CD4-positive, alpha-beta T cell treated with Interleukin-4 for 1 hour (primary cell): ENCODE results near the gene ADAMTS1.

Source experiments
- DNase-seq, 2 donors: peaks; one replicate each; pipeline ENCODE4 v3.0.0-alpha.2; 2020 to 2022

Gene ADAMTS1

DNA sequence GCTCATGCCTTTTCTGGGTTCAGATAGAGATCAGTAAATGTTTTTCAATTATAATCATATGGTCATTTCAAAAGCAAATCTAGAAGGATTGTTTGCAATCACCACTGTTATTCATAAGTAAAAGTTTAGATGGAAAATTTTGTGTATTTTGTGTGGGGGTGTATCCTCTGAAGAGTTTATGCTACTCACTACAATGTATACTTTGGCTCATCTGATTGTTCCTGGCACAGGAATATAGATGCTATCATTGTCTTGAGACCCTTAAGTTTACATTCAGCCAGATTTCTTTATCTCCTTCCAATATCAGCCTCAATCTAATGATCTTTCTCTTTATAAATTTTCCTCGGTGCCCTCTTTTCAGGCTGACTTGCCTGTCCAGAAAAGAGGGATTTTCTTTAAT lies 33.0 kb downstream of the ADAMTS1 start:
- DNase-seq: no peak

- DNase-seq: no peak
These were observed 33.7 kb downstream of the ADAMTS1 start for GRCh38 chr21:26811482-26811881.

DNA sequence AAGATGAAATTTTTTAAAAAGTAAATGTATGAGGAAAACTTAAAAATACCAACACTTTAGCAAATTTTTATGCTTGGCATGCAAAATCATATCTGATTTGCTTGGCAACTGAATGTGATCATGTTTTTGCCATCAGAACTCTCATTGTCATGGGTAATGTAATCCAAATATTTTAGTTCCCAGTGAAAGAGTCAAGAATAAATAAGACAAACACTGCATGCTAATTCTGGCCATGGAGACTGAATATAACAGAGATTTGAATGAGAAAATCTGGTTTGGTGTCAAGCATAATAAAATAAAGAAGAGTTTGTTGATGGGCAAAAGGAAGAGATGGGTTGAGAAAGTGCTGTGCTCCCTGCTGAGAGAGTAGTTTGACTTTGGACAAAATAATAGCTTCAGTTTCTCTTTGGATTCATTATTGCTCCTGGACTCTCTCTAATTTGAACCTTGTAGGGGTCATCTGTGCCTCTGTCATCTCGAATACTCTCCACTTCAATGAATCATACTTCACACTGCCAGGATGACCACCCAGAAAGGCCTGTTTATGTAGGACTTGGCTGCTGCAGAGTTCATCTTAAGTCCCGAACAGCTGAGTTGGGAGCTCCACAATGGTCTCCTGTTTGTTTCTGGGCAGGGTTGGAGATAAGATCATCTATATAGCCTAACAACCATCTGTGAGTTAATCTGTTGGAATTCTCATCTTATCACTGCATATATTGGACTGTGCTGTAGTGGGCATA lies 34.4 kb downstream of the ADAMTS1 start:
- DNase-seq: no peak

GRCh38 chr21:26810266-26810665 lies 34.9 kb downstream of the ADAMTS1 start:
- DNase-seq: no peak

DNA sequence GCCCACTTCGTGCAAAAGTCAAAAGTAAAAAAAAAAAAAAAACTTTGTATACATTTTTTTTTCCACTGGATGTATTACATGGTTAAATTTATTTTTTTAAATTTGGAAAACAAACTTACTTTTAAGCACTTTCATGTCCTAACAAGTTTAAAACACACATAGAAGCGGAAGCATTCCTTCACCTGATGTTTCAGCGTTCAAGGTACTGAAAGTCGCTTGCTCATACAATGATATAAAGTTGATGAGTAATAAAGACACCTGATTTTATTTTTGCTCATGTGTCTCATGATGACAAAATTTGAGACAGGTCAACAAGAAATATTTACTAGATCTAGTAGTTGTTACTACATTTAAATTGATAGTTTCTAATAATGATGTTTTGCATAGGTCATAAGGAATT lies 35.5 kb downstream of the ADAMTS1 start:
- DNase-seq: no peak

GRCh38 chr21:26806801-26807295 lies 38.4 kb downstream of the ADAMTS1 start:
- no peak for DNase-seq

- no peak for DNase-seq
These were observed 40.2 kb downstream of the ADAMTS1 start for GRCh38 chr21:26804895-26805609.

- no peak for DNase-seq
These were observed 43.7 kb downstream of the ADAMTS1 start for GRCh38 chr21:26801498-26801897.

- DNase-seq: no peak
These were observed 44.2 kb downstream of the ADAMTS1 start for GRCh38 chr21:26800970-26801431.

DNA sequence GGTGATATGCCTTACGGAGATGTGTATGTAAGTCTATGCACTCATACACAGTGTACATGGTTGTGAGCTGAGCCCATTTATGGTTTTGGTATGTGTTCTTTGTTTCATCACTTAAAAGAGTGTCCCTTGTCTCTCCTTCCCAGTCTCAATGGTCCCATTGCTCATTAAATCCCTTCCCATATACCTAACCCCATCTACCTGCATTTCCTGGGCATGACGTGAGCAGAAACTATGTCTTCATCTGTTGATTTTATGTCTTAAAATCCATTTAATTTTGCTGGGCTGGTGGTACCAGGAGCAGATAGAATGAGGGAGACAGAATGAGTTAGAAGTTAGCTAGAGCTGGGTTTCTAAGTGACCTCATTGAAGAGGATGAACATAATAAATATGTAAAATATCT lies 44.8 kb downstream of the ADAMTS1 start:
- no peak for DNase-seq

DNA sequence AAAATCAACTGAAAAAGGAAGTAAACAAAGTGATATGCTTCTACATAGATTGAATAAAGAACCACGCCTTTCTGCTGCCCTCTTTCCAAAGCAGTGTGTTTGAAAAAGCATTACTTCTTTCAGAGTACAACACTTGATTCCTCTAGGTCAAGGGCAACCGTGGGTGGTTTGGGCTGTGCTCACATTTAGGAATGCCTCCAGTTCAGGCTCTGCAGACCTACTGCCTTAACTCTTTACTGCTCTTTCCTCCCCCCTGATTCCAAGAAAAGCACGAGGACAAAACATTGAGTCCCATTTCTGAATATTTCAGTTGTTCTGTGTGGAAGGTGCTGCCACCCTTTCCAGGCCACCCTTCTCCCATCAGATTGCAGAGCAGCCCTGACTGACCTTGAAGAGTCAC lies 45.2 kb downstream of the ADAMTS1 start:
- DNase-seq: no peak

DNA sequence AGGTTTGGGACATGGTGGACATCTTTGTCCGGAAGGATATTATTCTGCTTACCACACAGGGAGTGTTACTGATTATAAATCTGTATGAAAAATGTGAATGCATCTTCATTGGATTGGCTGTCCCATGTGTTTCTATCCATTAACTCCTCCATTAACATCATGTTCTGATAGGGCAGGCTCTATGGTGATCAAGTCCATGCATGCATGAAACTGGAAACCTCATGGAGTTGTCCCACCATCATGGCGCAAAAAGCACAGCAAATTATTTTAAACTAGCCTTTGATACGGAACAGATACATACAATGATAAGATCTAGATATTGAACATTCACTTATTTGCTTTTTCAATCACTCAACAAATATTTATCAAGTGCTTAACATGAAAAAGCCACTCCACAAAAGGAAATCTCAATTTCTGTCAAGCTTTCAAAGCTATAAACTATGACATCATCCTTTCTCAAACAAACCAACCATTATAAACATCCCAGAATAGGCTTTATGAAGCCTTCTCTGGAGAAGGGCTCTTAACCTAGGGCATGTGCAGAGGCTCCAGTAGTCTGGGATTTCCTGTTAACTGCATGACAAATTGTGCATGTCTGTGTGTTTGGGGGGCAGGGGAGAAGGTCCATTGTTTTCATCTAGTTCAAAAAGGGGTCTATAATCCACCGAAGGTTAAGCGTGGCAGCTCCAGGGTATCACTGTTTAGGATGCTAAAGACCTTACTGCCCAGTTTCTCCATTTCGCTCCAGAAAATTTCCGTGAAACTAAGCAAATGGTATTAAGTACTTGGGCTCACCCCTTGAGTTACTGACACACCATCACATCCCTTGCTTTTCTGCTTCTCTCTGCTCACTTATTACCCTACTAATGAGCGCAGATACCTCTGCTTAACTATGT lies 46.1 kb downstream of the ADAMTS1 start:
- no peak for DNase-seq

- no peak for DNase-seq
These were observed 47.2 kb downstream of the ADAMTS1 start for GRCh38 chr21:26797878-26798456.

DNA sequence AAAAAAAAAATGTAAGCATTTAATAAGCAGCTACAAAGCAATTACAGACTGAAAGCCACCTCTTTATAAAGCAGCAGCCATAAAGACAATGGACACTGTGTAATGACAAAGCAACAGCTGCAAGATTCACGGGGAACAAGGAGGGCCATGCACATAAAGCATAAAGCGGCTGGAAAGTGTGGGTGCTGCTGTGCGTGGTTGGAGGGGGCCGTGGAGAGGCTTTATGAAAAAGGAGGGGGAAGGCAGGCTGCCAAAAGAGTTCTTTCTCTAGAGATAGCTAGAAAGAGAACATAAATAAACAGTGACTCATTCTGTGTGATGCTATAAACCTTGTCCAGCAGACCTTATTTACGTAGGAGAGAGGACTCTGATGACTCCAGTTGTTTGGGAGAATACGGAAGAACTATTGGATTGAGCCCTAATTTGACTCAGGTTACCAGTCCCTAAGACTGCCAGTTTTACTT lies 49.3 kb downstream of the ADAMTS1 start:
- no peak for DNase-seq

- DNase-seq: no peak
These were observed 49.8 kb downstream of the ADAMTS1 start for GRCh38 chr21:26795412-26795805.

- DNase-seq: no peak
These were observed 50.4 kb downstream of the ADAMTS1 start for GRCh38 chr21:26794597-26795411.

DNA sequence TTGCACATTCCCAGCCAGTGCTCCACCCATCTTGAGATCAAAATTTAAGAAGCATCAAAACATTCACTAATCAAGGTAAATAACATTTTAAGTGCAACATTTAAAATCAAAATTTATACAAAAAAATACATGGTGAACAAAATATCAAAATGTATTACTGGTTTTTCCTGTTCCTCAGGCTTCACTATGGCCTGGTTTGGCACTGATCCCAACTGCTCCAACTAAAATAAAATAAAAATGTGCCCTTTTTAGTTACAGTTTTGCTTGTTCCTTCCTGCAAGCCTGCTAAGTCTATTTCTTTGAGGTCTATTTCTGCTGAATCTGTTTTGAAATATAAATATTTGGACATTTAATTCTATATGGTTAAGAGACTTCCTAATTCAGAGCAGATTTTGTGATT lies 54.9 kb downstream of the ADAMTS1 start:
- DNase-seq: no peak

GRCh38 chr21:26788790-26789189 lies 56.4 kb downstream of the ADAMTS1 start:
- no peak for DNase-seq
